Measurements from ENCODE around the gene PPFIBP2.

The PPFIBP2 gene

DNA sequence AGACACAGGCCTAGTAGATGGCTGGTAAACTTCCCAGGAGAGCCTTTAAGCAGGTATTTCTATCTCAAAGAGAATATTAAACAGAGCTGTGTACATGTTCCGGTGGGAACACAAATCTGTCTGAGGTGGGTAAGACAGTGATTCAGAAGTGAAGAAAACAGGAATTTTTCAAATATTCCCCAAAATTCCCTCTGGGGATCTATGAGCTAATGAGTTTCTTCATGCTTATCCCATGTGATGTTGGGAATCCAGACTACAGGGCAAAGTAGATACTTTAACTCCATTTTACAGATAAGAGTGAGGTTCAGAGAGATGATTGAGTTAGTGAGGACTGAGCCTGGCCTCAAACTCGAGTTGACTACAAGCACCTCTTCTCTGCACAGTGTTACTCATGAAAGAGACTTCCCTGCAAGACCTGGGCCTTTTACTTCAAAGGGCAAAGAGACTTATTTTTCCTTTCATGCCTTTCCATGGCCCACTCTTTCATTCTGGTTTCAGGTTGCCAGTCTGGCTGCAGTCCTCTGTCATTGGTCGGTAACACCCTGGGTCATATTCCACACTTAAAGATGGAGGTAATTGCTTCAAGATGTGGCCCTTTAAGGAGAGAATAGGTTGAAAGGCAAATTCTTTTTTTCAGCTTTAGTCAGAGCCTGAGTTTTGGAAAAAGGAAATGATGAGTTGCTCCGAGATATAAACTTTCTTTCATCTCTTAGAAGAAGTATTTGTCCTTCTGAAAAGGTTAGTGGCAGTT lies 89.4 kb downstream of the PPFIBP2 start:
- DNase-seq (ENCODE audit: low spot score): no peak

- no peak for DNase-seq (ENCODE audit: low spot score)
Measured at GRCh38 chr11:7604331-7604955, 90.6 kb downstream of the PPFIBP2 start.

- no peak for DNase-seq (ENCODE audit: low spot score)
Measured at GRCh38 chr11:7605186-7605943, 91.6 kb downstream of the PPFIBP2 start.

- no peak for DNase-seq (ENCODE audit: low spot score)
Measured at GRCh38 chr11:7606496-7606895, 92.7 kb downstream of the PPFIBP2 start.

GRCh38 chr11:7609015-7609414 lies 95.2 kb downstream of the PPFIBP2 start:
- DNase-seq (ENCODE audit: low spot score): no peak

- DNase-seq (ENCODE audit: low spot score): no peak
Measured at GRCh38 chr11:7609521-7609920, 95.7 kb downstream of the PPFIBP2 start.

DNA sequence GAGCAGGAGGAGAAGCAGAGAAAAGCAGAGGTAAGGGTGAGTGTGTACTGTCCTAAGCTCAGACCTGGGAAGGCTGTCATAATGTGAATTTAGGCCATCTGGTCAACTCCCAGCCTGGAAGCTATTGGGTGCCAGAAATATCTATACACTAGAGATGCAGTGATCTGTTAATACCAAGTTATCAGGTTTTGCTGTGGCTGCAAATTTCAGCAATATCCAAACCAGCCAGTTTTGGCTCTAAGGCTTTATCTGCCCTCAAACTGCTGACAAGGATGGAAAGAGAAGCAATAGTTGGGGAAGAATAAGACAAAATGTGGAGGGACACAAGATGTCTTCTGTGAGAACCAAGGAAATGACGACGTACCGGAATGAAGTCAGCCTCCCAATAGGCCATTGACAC lies 96.6 kb downstream of the PPFIBP2 start:
- no peak for DNase-seq (ENCODE audit: low spot score)

- DNase-seq (ENCODE audit: low spot score): no peak
Measured at GRCh38 chr11:7611411-7611810, 97.6 kb downstream of the PPFIBP2 start.

- DNase-seq (ENCODE audit: low spot score): no peak
Measured at GRCh38 chr11:7612056-7612660, 98.4 kb downstream of the PPFIBP2 start.

GRCh38 chr11:7612661-7613393 lies 99.0 kb downstream of the PPFIBP2 start:
- DNase-seq (ENCODE audit: low spot score): no peak

DNA sequence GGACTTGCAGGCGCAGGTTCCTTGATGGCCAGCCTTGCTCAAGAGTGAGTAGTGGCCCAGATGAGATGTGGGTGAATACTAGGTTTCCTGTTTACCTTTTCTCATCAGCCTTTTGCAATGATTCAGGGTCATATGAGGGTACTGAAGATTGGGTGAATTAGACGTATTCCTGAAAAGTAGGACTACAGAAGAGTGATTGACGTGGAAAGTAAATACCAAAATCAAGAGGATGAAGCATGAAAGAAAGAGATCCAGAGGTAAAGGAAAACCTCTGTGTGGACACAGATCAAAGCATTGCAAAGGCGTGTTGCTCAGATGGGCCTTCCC lies 99.6 kb downstream of the PPFIBP2 start:
- DNase-seq (ENCODE audit: low spot score): no peak

DNA sequence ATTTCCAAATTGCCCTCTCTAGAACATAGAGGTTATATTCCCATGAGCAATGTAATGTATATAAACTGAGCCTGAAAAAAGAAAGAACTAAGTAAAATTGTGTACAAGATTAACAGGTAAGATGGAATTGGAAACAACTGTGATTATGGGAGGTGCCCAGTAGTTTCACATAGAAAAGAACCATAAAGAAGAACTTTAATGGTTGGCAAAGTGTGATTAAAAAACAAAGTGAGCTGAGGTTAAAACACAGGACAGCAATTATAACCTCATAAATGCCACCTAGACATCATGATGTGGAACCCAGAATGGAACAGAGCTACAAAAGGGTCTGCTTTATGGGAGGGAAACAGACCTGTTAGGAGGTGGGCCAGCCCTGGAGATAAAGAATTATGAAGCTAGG lies 100.9 kb downstream of the PPFIBP2 start:
- no peak for DNase-seq (ENCODE audit: low spot score)

DNA sequence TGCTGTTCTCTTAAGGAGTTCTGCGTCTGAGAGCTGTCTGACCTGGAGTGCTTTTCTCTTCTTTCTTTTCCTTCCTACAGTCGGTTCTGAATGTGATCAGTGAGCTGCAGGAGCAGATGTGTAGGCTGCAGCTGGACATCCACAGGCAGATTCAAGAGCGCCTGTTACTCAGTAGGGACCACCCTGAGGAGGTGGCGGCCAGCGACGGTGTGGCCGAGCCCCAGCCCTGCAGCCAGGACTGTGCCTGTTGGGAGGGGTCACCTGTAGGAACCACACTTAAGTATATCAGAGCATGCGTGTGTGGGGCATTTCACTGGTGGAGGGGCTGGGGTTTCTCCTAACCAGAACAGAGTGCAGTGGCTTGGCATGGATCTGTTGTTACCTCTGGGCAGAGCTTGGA lies 103.2 kb downstream of the PPFIBP2 start:
- no peak for DNase-seq (ENCODE audit: low spot score)

DNA sequence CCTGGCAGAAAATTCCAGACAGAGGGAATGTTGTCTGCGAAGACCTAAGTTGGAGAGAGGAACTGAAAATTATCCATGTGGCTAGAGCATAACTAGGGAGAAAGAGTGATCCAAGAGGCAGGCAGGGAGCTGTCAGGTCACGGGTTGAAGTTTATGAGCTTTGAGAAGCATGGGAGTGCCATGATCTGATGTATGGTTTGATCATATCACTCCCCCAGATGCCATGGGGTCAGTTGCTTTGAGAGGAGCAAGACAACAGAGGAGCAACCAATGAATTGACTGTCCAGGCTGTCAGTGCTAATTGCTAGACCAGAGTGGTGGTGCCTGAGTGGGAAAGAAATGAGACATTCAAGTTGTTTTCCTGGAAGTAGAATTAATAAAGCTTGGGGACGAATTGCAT lies 105.5 kb downstream of the PPFIBP2 start:
- no peak for DNase-seq (ENCODE audit: low spot score)

DNA sequence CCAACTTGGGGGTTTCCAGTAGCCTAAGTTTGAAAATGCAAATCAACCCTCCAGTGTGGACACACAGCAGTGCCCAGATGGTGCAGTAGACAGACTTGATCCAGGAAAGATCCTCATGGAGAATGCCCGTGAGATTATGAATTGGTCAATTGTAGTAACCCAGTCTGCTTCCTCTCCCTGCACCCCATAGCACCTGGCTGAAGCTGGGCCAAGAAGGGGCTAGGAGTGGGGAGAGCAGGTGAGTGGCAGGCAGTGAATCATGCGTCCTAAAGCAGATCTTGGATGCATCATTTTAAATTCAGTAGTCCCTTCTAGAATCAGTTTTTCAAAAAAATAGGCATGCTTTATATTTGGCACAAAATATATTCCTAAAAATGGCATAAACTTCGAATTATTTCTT lies 107.3 kb downstream of the PPFIBP2 start:
- no peak for DNase-seq (ENCODE audit: low spot score)

DNA sequence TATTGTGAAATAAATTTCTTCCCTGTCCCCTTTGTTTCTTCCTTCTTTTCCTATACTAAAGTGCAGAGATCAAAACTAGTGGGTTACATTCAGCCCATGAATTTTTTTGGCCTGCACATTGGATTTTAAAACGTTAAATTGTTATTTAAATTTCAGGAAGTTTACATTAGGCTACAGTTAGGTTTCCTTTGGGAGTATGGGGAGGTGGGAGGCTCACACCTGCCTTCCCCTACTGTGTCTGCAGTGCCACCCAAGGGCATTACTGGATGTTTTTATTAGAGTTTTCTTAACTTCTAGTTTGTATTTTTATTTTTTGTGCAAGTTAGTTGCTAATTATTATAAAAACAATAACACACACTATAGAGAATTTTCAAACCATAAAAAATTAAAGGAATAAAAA lies 107.8 kb downstream of the PPFIBP2 start:
- DNase-seq (ENCODE audit: low spot score): no peak

- DNase-seq (ENCODE audit: low spot score): no peak
Measured at GRCh38 chr11:7622721-7623120, 108.9 kb downstream of the PPFIBP2 start.

DNA sequence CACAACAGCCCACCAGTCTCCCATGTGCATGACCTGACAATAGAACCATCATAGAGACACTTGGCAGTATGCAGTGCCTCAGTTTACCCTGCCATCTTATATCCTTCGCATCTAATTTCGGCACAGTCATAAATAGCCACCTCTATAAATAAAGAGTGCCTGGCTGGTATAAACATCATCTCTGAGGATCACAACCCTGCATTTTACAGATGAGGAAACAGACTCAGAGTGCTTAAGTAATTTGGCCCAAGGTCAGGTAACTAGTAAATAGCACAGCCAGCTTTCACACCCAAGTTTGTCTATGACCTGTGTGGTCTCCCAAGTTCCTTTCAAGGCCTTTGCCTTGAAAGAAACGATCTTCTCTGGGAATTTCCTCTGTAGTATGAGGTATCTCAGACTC lies 114.9 kb downstream of the PPFIBP2 start:
- DNase-seq (ENCODE audit: low spot score): no peak

DNA sequence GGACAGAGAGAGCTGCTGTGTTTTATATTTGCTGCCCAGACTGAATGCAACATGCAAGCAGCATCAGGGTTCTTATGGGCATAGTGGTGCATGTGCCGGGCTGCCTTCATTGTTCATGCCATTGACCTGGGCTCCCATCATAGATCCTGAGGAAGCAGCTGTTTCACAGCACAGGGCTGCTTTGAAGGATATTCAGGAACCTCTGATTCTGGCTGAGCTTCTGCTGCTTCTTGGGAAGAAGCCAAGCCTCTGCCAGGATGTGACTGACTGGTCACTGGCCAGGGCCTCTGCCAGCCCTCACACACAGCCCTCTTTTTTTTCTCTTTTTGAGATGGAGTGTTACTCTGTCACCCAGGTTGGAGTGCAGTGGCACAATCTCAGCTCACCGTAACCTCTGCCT lies 116.2 kb downstream of the PPFIBP2 start:
- no peak for DNase-seq (ENCODE audit: low spot score)

DNA sequence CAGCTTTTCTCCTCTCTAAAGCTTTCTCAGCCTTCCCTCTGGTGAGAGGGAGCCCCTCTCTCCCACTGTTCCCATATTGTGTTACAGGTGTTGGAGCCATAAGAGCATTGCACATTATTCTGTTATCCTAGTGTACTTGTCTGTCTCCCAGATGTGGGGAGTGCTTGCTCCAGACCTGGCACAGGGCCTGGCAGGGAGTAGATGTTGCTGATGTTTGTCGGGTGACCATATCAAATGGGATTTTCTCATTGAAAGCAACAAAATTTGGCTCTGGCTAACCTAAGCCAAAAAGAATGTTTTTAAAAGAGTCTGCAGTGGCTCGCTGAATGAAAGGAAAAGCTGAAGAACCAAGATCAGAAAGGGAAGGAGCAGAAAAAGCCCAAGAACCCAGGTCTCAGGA lies 118.4 kb downstream of the PPFIBP2 start:
- no peak for DNase-seq (ENCODE audit: low spot score)

DNA sequence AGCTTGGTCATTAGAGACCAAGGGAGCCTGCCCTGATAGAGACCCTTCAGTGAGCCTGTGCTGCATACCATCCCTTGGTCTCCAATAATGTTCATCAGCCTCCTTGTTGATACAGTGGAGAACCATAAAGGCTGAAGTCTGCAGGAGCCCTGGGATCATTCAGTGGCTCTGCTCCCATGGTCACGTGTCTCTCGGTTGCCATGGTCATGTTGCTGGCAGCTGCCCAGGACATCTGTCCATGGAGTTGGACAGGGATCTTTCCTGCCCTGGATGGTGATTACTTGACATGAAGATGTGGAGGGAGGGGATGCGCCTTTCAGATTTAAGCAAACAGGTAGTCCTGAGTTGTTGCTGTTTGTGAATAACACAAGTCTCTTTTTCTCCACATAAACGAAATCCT lies 121.3 kb downstream of the PPFIBP2 start:
- no peak for DNase-seq (ENCODE audit: low spot score)

DNA sequence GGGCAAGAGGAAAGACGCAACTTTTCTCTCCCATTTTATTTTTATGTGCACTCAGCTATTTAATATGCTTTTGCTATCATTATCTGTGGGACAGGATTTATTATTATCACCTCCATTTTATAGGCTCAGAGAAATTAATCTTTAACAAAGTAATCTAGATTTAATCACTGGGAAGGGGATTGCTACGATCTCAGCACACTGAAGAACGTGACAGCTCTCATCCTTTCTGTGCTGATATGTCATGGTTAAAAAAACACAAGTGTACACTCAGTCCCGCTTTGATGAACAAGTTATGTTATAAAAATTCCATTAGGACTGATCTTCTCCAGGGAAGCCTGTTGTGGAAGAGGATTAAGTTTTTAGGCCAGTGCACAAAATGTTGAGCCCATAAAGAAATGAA lies 121.9 kb downstream of the PPFIBP2 start:
- DNase-seq (ENCODE audit: low spot score): no peak
